Kidney (tissue), 14 donors: ENCODE results near the gene NR4A1. TPM values are rescaled to one million over a fixed set of nuclear protein-coding genes. Genes with fewer than 3 reads are reported as not detected.

Experiments used
- DNase-seq, 5 donors: peaks; one replicate each; pipeline ENCODE4 v3.0.0-alpha.2; 2013 to 2020
- FAIRE-seq: peaks from 2 replicates; lab custom pipeline; 2012; peaks lifted over from hg19 to GRCh38; lab: Jason Lieb, UNC
- H3K27ac ChIP-seq, 2 donors: one replicate each; pipeline ENCODE4 v1.7.0; 2013; ENCODE audit warnings: low read depth in 2 of 2, low read length in 2 of 2, inconsistent platforms in 1 of 2
- H3K27me3 ChIP-seq: one replicate; pipeline ENCODE4 v1.7.1; 2013; ENCODE audit warnings: low read length, inconsistent platforms; ENCODE audit not compliant: control insufficient read depth, insufficient read depth
- H3K36me3 ChIP-seq, 3 donors: one replicate each; pipeline versions ENCODE4 v1.7.0 to v1.7.1; 2013; ENCODE audit warnings: low read length in 3 of 3, control low read depth in 1 of 3, inconsistent platforms in 1 of 3; ENCODE audit not compliant: insufficient read depth in 3 of 3, control insufficient read depth in 2 of 3
- H3K4me1 ChIP-seq, 3 donors: one replicate each; pipeline versions ENCODE4 v1.7.0 to v1.7.1; 2013; ENCODE audit warnings: low read length in 3 of 3, inconsistent platforms in 1 of 3, low read depth in 1 of 3; ENCODE audit not compliant: control insufficient read depth in 2 of 3, insufficient read depth in 2 of 3
- H3K4me3 ChIP-seq, 3 donors: one replicate each; pipeline versions ENCODE4 v1.7.0 to v1.8.1; 2013; ENCODE audit warnings: low read length in 3 of 3, control low read depth in 1 of 3, inconsistent platforms in 1 of 3
- H3K9ac ChIP-seq, 3 donors: one replicate each; pipeline versions ENCODE4 v1.7.0 to v1.7.1; 2013; ENCODE audit warnings: low read length in 3 of 3, control low read depth in 1 of 3, inconsistent platforms in 1 of 3
- H3K9me3 ChIP-seq, 3 donors: one replicate each; pipeline versions ENCODE4 v1.7.0 to v1.7.1; 2013; ENCODE audit warnings: low read length in 3 of 3, control low read depth in 1 of 3, inconsistent platforms in 1 of 3; ENCODE audit not compliant: control insufficient read depth in 2 of 3, insufficient read depth in 1 of 3
- CTCF ChIP-seq: IDR thresholded peaks from 3 replicates; pipeline ENCODE4 v1.5.1; 2012; ENCODE audit warnings: mild to moderate bottlenecking, moderate library complexity, borderline replicate concordance; ENCODE audit not compliant: insufficient read depth; ENCODE audit errors: extremely low read depth
- intact Hi-C: fragments of 100-400 bp; cut with DNase I; formaldehyde crosslinking; loops from one replicate; pipeline ENCODE4 v1.11.1; 2022
- polyA plus RNA-seq: library from polyadenylated mRNA; stranded (reverse); fragments of 350-450 nt; fragmentation: Illumina TruSeq; extraction: RNeasy Lipid Tissue Mini Kit (QIAGEN cat#74804); gene quantifications from one replicate; pipeline ENCODE4 v1.2.3, GENCODE V29; 2014; ENCODE audit warnings: low read depth, low replicate concordance; ENCODE audit not compliant: insufficient read depth
- total RNA-seq: library from RNA; stranded (reverse); fragmentation: NEBNext Ultra II Directional; extraction: Animal tissue kit (Norgen Biotek cat#: 25700); gene quantifications from one replicate; pipeline ENCODE4 v1.2.1, GENCODE V29; 2021
- donor health status: control.
- donor health status: control.
- donor health status: control.
- donor health status: control.
- donor health status: control.
- donor health status: DM: yes; HTN: yes; CAD: no.
- donor health status: Normal renal cell carcinoma (clear cell type).

Gene NR4A1
- total and polyA plus RNA-seq, 2 donors from 2014 or later, result 37.2 to 54.1 TPM

GRCh38 chr12:52015532-52016041, 35.7 kb upstream of the NR4A1 start:
- H3K27ac ChIP-seq, result no peak overlapping the region
- H3K9ac ChIP-seq, result no peak overlapping the region
- DNase-seq (peak in 1 of 5 donors; percentile 68), FAIRE-seq (no peak)
- intact Hi-C loops, result no loop called here
- H3K9me3 ChIP-seq, result no peaks in the 10 kb centered on the region
- no peak for TF ChIP-seq CTCF
- no peak overlapping the region for H3K4me3 ChIP-seq
- no peaks in the 10 kb centered on the region for H3K27me3 ChIP-seq
- peaks cover 0 to 4% (median 4%) of the 10 kb centered on the region in 3 donors for H3K36me3 ChIP-seq
- H3K4me1 ChIP-seq, result peaks cover under 1 to 6% (median 4%) of the 10 kb centered on the region in 3 donors

GRCh38 chr12:52018433-52019112, 32.7 kb upstream of the NR4A1 start:
- no peak overlapping the region for H3K9ac ChIP-seq
- no peaks in the 10 kb centered on the region for H3K9me3 ChIP-seq
- DNase-seq (peak in 1 of 5 donors; percentile 36), FAIRE-seq (no peak)
- H3K36me3 ChIP-seq, result peaks cover 0 to 4% (median 0%) of the 10 kb centered on the region in 3 donors
- TF ChIP-seq CTCF, result no peak
- intact Hi-C loops, result no loop called here
- H3K4me3 ChIP-seq, result no peak overlapping the region
- H3K27me3 ChIP-seq, result no peaks in the 10 kb centered on the region
- no peak overlapping the region for H3K27ac ChIP-seq
- no peaks in the 10 kb centered on the region for H3K4me1 ChIP-seq

- no peaks in the 10 kb centered on the region for H3K9me3 ChIP-seq
- no peak for FAIRE-seq
- no peak overlapping the region for H3K27ac ChIP-seq
- H3K4me3 ChIP-seq, result no peak overlapping the region
- peaks cover 0 to 4% (median 3%) of the 10 kb centered on the region in 3 donors for H3K4me1 ChIP-seq
- intact Hi-C loops, result no loop called here
- no peak for TF ChIP-seq CTCF
- no peaks in the 10 kb centered on the region for H3K36me3 ChIP-seq
- H3K27me3 ChIP-seq, result no peaks in the 10 kb centered on the region
- DNase-seq, result peak; percentile 70 to 81 (median 79)
- H3K9ac ChIP-seq, result no peak overlapping the region
These were observed 32.0 kb upstream of the NR4A1 start for GRCh38 chr12:52019113-52019770.
